Gastrocnemius medialis (tissue), 4 donors: Measurements from ENCODE around the gene COASY. TPM values are rescaled to one million over a fixed set of nuclear protein-coding genes. Genes with fewer than 3 reads are reported as not detected.

ENCODE experiments used
- ATAC-seq, 2 donors: fragments of 150-250 bp; one replicate each; pipeline ENCODE4 v1.9.1; 2016
- DNase-seq, 2 donors: peaks; one replicate each; pipeline ENCODE4 v3.0.0-alpha.2; 2019
- H3K27ac ChIP-seq, 4 donors: fragments of 200-600 bp; sonication (generic); 1 replicate in 1 of 4; 2 replicates in 3 of 4; pipeline ENCODE4 v1.5.1; 2016 to 2018; ENCODE audit warnings: mild to moderate bottlenecking in 2 of 4, moderate library complexity in 1 of 4
- H3K27me3 ChIP-seq, 3 donors: fragments of 200-600 bp; sonication (generic) in 2 of 3; 1 replicate in 1 of 3; 2 replicates in 2 of 3; pipeline versions ENCODE4 v1.5.1 to v1.6.0; 2016 to 2019; ENCODE audit warnings: mild to moderate bottlenecking in 1 of 3, moderate library complexity in 1 of 3
- H3K36me3 ChIP-seq, 2 donors: fragments of 200-600 bp; sonication (generic) in 1 of 2; one replicate each; pipeline ENCODE4 v1.5.1; 2017 to 2018
- H3K4me1 ChIP-seq, 2 donors: fragments of 200-600 bp; sonication (generic) in 1 of 2; one replicate each; pipeline ENCODE4 v1.5.1; 2016 to 2017; ENCODE audit warnings: mild to moderate bottlenecking in 2 of 2
- H3K4me3 ChIP-seq, 4 donors: fragments of 200-600 bp; sonication (generic) in 3 of 4; 1 replicate in 1 of 4; 2 replicates in 3 of 4; pipeline ENCODE4 v1.5.1; 2016 to 2019; ENCODE audit warnings: mild to moderate bottlenecking in 2 of 4
- H3K9me3 ChIP-seq, 3 donors: fragments of 200-600 bp; sonication (generic) in 2 of 3; 1 replicate in 1 of 3; 2 replicates in 2 of 3; pipeline ENCODE4 v1.5.1; 2016 to 2019
- CTCF ChIP-seq, 5 experiments: fragments of 450-650 bp in 3 of 5; fragments of 200-600 bp in 2 of 5; sonication (generic) in 2 of 5; IDR thresholded peaks in 4 of 5; conservative IDR thresholded peaks in 1 of 5; 1 replicate in 4 of 5; 2 replicates in 1 of 5; pipeline ENCODE4 v1.5.1; 2016 to 2019; ENCODE audit warnings: antibody characterized with exemption in 5 of 5, mild to moderate bottlenecking in 3 of 5, moderate library complexity in 3 of 5
- POLR2A ChIP-seq, 2 donors: fragments of 450-650 bp; IDR thresholded peaks; one replicate each; pipeline ENCODE4 v1.6.1; 2017; ENCODE audit warnings: antibody characterized with exemption in 2 of 2, mild to moderate bottlenecking in 2 of 2, moderate library complexity in 2 of 2
- in situ Hi-C, 4 donors: fragments of 200-750 bp; cut with MboI; loops; one replicate each; pipeline versions ENCODE4 v1.15.0 to v1.8.0; 2017; ENCODE audit warnings: low sequenced_read_pairs in 4 of 4
- intact Hi-C: fragments of 100-400 bp; cut with DNase I; formaldehyde crosslinking; loops from one replicate; pipeline ENCODE4 v1.15.1; 2023; ENCODE audit warnings: low total_unique reads
- total RNA-seq, 4 donors: library from RNA; depleted of rRNA; stranded (reverse); fragments of >200 nt; gene quantifications; one replicate each; pipeline versions ENCODE4 v1.1.0 to v1.2.3, GENCODE V29; 2016

The COASY gene
- total RNA-seq, 4 donors from 2014 or later, result 22.4 to 39.9 (median 27.5) TPM

- in situ Hi-C loops (loop anchor here in 3 of 4 donors (5.0 to 25.0 kb wide), 3 partner anchors 104 to 184 kb away; partner anchors contain the start of genes CCR10 (in 3 of the 3), CNTNAP1 (in 3 of the 3), PLEKHH3 (in 2 of the 3) and RAMP2 (in 1 of the 3)), intact Hi-C loops (loop anchor here (1.0 to 5.0 kb wide), 4 partner anchors 101 to 244 kb away; partner anchors contain the start of genes BECN1 and EZH1)
- peaks cover under 1 to 57% of the 10 kb centered on the region in 2 donors for H3K36me3 ChIP-seq
- peak; percentile 80 to 88 for ATAC-seq
- peaks cover 12 to 18% of the 10 kb centered on the region in 2 donors for H3K4me1 ChIP-seq
- no peaks in the 10 kb centered on the region for H3K9me3 ChIP-seq
- H3K4me3 ChIP-seq, result peak overlapping the region; percentile 61 to 94 (median 86)
- peak; percentile 44 to 75 for DNase-seq
- TF ChIP-seq CTCF (IDR thresholded peaks at IDR 0.05 in 4 of 5, conservative IDR thresholded peaks at IDR 0.05 in 1 of 5) (peak; percentile 74 to 81 (median 79)), POLR2A (IDR thresholded peaks at IDR 0.05) (no peak)
- no peaks in the 10 kb centered on the region for H3K27me3 ChIP-seq
- peak overlapping the region; percentile 83 to 98 (median 91) for H3K27ac ChIP-seq
Observed at GRCh38 chr17:42578282-42578869, 16.4 kb downstream of the COASY start.

GRCh38 chr17:42579794-42580551, 18.0 kb downstream of the COASY start:
- no peaks in the 10 kb centered on the region for H3K27me3 ChIP-seq
- peaks cover 0 to 60% of the 10 kb centered on the region in 2 donors for H3K36me3 ChIP-seq
- no peak overlapping the region for H3K27ac ChIP-seq
- DNase-seq, result no peak
- TF ChIP-seq CTCF (IDR thresholded peaks at IDR 0.05 in 4 of 5, conservative IDR thresholded peaks at IDR 0.05 in 1 of 5), result no peak
- TF ChIP-seq POLR2A (IDR thresholded peaks at IDR 0.05), result no peak
- in situ Hi-C loops (loop anchor here (5.0 to 25.0 kb wide), 5 partner anchors 102 to 185 kb away; partner anchors contain the start of genes CCR10 (in 4 of the 4), CNTNAP1 (in 4 of the 4), PLEKHH3 (in 2 of the 4) and RAMP2 (in 2 of the 4)), intact Hi-C loops (loop anchor here (2.0 to 5.0 kb wide), 3 partner anchors 165 to 242 kb away; partner anchors contain the start of genes BECN1 and EZH1)
- peaks cover 12 to 18% of the 10 kb centered on the region in 2 donors for H3K4me1 ChIP-seq
- H3K4me3 ChIP-seq, result no peak overlapping the region
- H3K9me3 ChIP-seq, result no peaks in the 10 kb centered on the region
- no peak for ATAC-seq

- no peak overlapping the region for H3K27ac ChIP-seq
- no peaks in the 10 kb centered on the region for H3K27me3 ChIP-seq
- no peak for DNase-seq
- peaks cover 16 to 28% of the 10 kb centered on the region in 2 donors for H3K4me1 ChIP-seq
- peaks cover 0 to 74% of the 10 kb centered on the region in 2 donors for H3K36me3 ChIP-seq
- intact Hi-C loops, result no loop called here
- no peak overlapping the region for H3K4me3 ChIP-seq
- ATAC-seq, result no peak
- TF ChIP-seq POLR2A (IDR thresholded peaks at IDR 0.05) (no peak), CTCF (IDR thresholded peaks at IDR 0.05 in 4 of 5, conservative IDR thresholded peaks at IDR 0.05 in 1 of 5) (no peak)
- in situ Hi-C loops, result loop anchor here (10.0 to 25.0 kb wide), 4 partner anchors 103 to 183 kb away; partner anchors contain the start of genes CCR10 (in 3 of the 4), CNTNAP1 (in 3 of the 4), PLEKHH3 (in 2 of the 4) and RAMP2 (in 2 of the 4)
- no peaks in the 10 kb centered on the region for H3K9me3 ChIP-seq
Observed at GRCh38 chr17:42581744-42582270, 19.9 kb downstream of the COASY start.

GRCh38 chr17:42584880-42585279, 22.9 kb downstream of the COASY start:
- peaks cover 0 to 97% of the 10 kb centered on the region in 2 donors for H3K36me3 ChIP-seq
- in situ Hi-C loops (loop anchor here (10.0 to 25.0 kb wide), 4 partner anchors 100 to 180 kb away; partner anchors contain the start of genes CCR10 (in 3 of the 4), CNTNAP1 (in 3 of the 4), PLEKHH3 (in 2 of the 4) and RAMP2 (in 2 of the 4)), intact Hi-C loops (no loop called here)
- DNase-seq (no peak), ATAC-seq (no peak)
- H3K27ac ChIP-seq, result peak overlapping the region in 1 of 4 donors; percentile 61
- no peak overlapping the region for H3K4me3 ChIP-seq
- H3K4me1 ChIP-seq, result peaks cover 14 to 29% of the 10 kb centered on the region in 2 donors
- TF ChIP-seq POLR2A (IDR thresholded peaks at IDR 0.05) (no peak), CTCF (IDR thresholded peaks at IDR 0.05 in 4 of 5, conservative IDR thresholded peaks at IDR 0.05 in 1 of 5) (no peak)
- H3K27me3 ChIP-seq, result no peaks in the 10 kb centered on the region
- H3K9me3 ChIP-seq, result no peaks in the 10 kb centered on the region
